Measurements from ENCODE around the gene SRGAP3.

SRGAP3 gene

DNA sequence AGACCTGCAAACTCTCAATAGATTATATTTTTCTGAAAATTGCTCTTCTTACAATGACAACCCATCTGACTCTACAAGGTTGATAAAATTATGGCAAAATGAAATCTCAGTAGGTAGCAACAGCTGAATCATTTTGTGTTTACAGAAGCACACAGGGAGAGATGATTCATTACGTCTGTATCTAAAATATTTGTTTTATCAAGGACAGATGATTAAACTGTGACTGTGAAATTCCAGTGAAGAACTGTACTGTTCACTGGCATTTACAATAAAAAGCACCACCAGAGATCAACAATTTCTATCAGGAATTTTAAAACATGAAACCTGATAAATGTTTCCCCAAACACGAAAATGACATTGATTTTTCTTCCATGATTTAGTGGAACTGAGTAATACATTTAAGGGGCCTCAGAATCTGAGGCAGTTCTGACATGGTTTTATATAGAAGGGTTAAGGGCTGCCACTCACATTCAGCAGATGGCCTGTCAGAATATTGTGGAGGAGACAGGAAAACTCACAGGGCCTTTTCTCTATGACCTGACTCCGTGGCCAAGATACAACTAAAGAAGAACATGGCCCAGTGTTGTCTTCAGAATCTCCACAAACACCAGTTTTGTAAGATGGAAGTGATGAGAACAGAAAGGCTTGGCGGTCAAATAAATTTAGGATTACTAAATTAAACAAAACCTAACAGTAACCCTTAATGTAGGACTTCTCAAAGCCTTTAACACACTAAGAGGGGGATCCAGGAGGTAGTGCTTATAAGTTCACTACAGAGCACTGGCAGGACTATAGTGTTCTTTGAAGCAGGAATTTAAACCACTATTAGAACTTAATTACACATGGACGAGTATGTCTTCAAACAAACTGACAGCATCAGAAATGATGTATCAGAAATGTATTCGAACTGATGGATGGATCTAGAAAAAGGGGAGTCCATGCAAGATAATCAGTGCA, 312.1 kb downstream of the SRGAP3 start:
- DNase-seq (ENCODE audit: low read depth), result peak; percentile 47
- H3K4me3 ChIP-seq (ENCODE audit: low read depth, low read length), result no peak overlapping the region

DNA sequence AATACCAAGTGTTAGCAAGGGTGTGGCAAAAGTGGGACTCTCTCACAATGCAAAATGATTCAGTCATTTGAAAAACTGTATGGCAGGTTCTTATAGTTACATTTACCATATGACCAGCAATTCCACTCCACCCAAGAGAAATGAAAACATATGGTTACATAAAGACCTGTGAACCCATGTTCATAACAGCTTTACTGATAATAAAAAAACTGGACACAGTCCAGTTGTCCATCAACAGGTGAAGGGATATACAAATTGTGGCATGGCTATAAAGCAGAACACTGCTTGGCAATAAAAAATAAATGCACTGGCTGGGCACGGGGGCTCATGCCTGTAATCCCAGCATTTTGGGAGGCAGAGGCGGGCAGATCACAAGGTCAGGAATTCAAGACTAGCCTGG, 316.9 kb downstream of the SRGAP3 start:
- no peak for DNase-seq (ENCODE audit: low read depth)
- no peak overlapping the region for H3K4me3 ChIP-seq (ENCODE audit: low read depth, low read length)

- no peak for DNase-seq (ENCODE audit: low read depth)
- peak overlapping the region; percentile 5 for H3K4me3 ChIP-seq (ENCODE audit: low read depth, low read length)
Measured at GRCh38 chr3:8931342-8931741, 318.1 kb downstream of the SRGAP3 start.
